H1 (cell line): ENCODE results near the gene PPFIBP2.

ENCODE experiments used
- CTCF ChIP-seq, 3 experiments: IDR thresholded peaks; 1 replicate in 2 of 3; 2 replicates in 1 of 3; pipeline versions ENCODE4 v1.5.1 to v1.6.1; 2011; ENCODE audit warnings: low read length in 3 of 3, mild to moderate bottlenecking in 3 of 3, inconsistent platforms in 2 of 3, low read depth in 1 of 3, moderate library complexity in 1 of 3; ENCODE audit not compliant: insufficient read depth in 1 of 3; ENCODE audit errors: control extremely low read depth in 1 of 3
- EGR1 ChIP-seq: IDR thresholded peaks from 2 replicates; pipeline ENCODE4 v1.6.1; 2011; ENCODE audit warnings: low read depth, low read length, borderline replicate concordance
- FOSL1 ChIP-seq: IDR thresholded peaks from 2 replicates; pipeline ENCODE4 v1.6.1; 2011; ENCODE audit warnings: mild to moderate bottlenecking, low read depth, low read length, moderate library complexity; ENCODE audit not compliant: insufficient read depth
- JUN ChIP-seq: IDR thresholded peaks from 2 replicates; pipeline ENCODE4 v1.6.1; 2011; ENCODE audit warnings: low read depth, mild to moderate bottlenecking, improper control_type of control experiment, low read length
- KDM1A ChIP-seq: fragments of 200-600, 300-600 bp; sonication (generic); IDR thresholded peaks from 2 replicates; pipeline ENCODE4 v1.7.1; 2016; ENCODE audit warnings: mild to moderate bottlenecking, low read length, borderline replicate concordance
- NANOG ChIP-seq: IDR thresholded peaks from 2 replicates; pipeline ENCODE4 v1.6.1; 2011; ENCODE audit warnings: low read length, low read depth, mild to moderate bottlenecking, inconsistent platforms; ENCODE audit not compliant: insufficient read depth, poor library complexity, severe bottlenecking
- POLR2A ChIP-seq, 2 experiments: IDR thresholded peaks; 1 replicate in 1 of 2; 2 replicates in 1 of 2; pipeline ENCODE4 v1.6.1; 2011; ENCODE audit warnings: low read depth in 2 of 2, low read length in 2 of 2, mild to moderate bottlenecking in 2 of 2; ENCODE audit errors: control extremely low read depth in 1 of 2
- POLR2AphosphoS5 ChIP-seq: IDR thresholded peaks from 2 replicates; pipeline ENCODE4 v1.6.1; 2011; ENCODE audit warnings: low read depth, low read length
- SRF ChIP-seq: IDR thresholded peaks from 2 replicates; pipeline ENCODE4 v1.6.1; 2011; ENCODE audit warnings: mild to moderate bottlenecking, low read depth, low read length, moderate library complexity

DNA sequence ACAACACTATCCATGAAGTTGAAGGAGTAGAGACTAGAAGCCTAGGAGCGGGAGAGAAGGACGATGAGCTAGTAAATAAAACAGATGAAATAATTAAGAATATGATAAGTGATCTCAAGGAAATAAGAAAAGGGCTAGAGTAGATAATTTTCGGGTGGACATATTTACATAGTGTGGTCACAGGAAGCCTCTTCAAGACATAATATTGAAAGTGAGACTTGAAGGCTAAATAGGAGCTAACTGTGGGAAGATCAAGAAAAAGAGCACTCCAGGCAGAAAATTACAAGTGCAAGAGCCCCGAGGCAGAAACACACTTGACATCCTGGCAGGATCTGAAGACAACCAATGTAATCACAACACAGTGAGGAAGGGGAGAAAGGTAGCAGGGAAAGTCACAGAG is 11.9 kb upstream of the PPFIBP2 start:
- TF ChIP-seq JUN (no peak), POLR2AphosphoS5 (no peak), CTCF (IDR thresholded peaks at IDR 0.05; ENCODE audit: control extremely low read depth in 1 of 3, insufficient read depth in 1 of 3, low read depth in 1 of 3, low read length in 3 of 3) (no peak), POLR2A (IDR thresholded peaks at IDR 0.05; ENCODE audit: control extremely low read depth in 1 of 2, low read depth in 2 of 2, low read length in 2 of 2) (no peak), SRF (no peak), NANOG (no peak), EGR1 (no peak), FOSL1 (no peak), KDM1A (no peak)
